Measurements from ENCODE around the gene MARCHF2. TPM values are rescaled to one million over a fixed set of nuclear protein-coding genes. Genes with fewer than 3 reads are reported as not detected.

Gene MARCHF2
- total RNA-seq, 1 experiment from 2014 or later: 27.5 TPM

DNA sequence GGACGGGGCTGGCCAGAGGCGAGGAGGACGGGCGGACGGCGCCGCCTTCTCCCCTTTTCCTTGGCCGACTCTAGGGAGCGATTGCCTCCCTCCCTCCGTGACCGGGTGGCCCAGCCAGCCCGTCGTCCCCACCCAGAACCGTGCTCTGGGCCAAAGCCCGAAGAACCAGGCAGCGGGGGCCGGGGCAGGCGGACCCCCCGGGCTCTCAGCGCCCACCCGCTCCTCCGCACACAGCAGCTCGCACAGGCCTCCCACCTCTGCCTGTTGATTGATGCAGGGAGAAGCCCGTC, 9.3 kb upstream of the MARCHF2 start:
- no peak overlapping the region for H2BK120ac ChIP-seq (ENCODE audit: low read depth, low read length, poor library complexity, severe bottlenecking)
- H3K4me1 Mint-ChIP-seq: no peaks in the 10 kb centered on the region
- H3K9me3 Mint-ChIP-seq: no peaks in the 10 kb centered on the region
- no peak overlapping the region for H2BK15ac ChIP-seq (ENCODE audit: low read depth, low read length)
- H2BK12ac ChIP-seq (ENCODE audit: insufficient read length, low read depth, low read length): no peak overlapping the region
- H3K4me1 ChIP-seq (ENCODE audit: insufficient read depth, low read length): no peaks in the 10 kb centered on the region
- H2AFZ ChIP-seq (ENCODE audit: low read length): no peak overlapping the region
- H3K23me2 ChIP-seq (ENCODE audit: insufficient read length, low read depth, low read length, poor library complexity, severe bottlenecking): no peaks in the 10 kb centered on the region
- no CpG with 5 or more reads among the region's 24 CpGs for WGBS (ENCODE audit: extremely low coverage, insufficient read length, low lambda C conversion rate)
- H3K79me1 ChIP-seq (ENCODE audit: insufficient read depth, low read depth, low read length, poor library complexity, severe bottlenecking): no peaks in the 10 kb centered on the region
- H3K4ac ChIP-seq (ENCODE audit: low read depth, low read length): no peak overlapping the region
- H3K36me3 Mint-ChIP-seq (ENCODE audit: insufficient read depth in 1 of 3, low read depth in 3 of 3): peaks cover 20 to 44% (median 43%) of the 10 kb centered on the region in 3 experiments
- no peak for TF ChIP-seq CTCF (conservative IDR thresholded peaks at IDR 0.05)
- H3K27me3 Mint-ChIP-seq (ENCODE audit: low read depth): no peaks in the 10 kb centered on the region; the same call in 1 of the 2 replicates
- no peak overlapping the region for H3K9ac ChIP-seq (ENCODE audit: extremely low read depth, insufficient read length, low read length)
- no peak overlapping the region for H3K56ac ChIP-seq (ENCODE audit: insufficient read length, low read depth, low read length)
- no peak overlapping the region for H2BK20ac ChIP-seq (ENCODE audit: low read depth, low read length, poor library complexity, severe bottlenecking)
- no peak overlapping the region for H3K18ac ChIP-seq (ENCODE audit: insufficient read length, low read depth, low read length)
- no peak overlapping the region for H3K27ac ChIP-seq (ENCODE audit: insufficient read length, low read depth, low read length)
- no peak overlapping the region for H3T11ph ChIP-seq (ENCODE audit: low read length)
- no peak overlapping the region for H3K23ac ChIP-seq (ENCODE audit: insufficient read length, low read depth, low read length)
- no peaks in the 10 kb centered on the region for H3K9me3 ChIP-seq (ENCODE audit: control insufficient read depth, low read depth, low read length)
- H3K4me2 ChIP-seq (ENCODE audit: insufficient read depth, insufficient read length, low read length): no peak overlapping the region
- no peak for DNase-seq
- no peak overlapping the region for H3K27ac Mint-ChIP-seq
- H4K8ac ChIP-seq (replicated peaks; ENCODE audit: insufficient read length, low read depth, low read length): no peak overlapping the region
- no peak overlapping the region for H4K5ac ChIP-seq (ENCODE audit: insufficient read length, low read depth, low read length)
- no peak overlapping the region for H2BK5ac ChIP-seq (ENCODE audit: insufficient read length, low read length)
- no peak overlapping the region for H3K4me3 Mint-ChIP-seq
- no peak overlapping the region for H4K91ac ChIP-seq (ENCODE audit: insufficient read length, low read depth, low read length)
- H3K79me2 ChIP-seq (ENCODE audit: insufficient read depth, low read length): peaks cover 3% of the 10 kb centered on the region; the same call in 1 of the 2 replicates
- H3K14ac ChIP-seq (ENCODE audit: insufficient read depth, low read length): no peak overlapping the region
- H2AK5ac ChIP-seq (ENCODE audit: insufficient read length, low read length): no peak overlapping the region
- H3K27me3 ChIP-seq (ENCODE audit: insufficient read depth, low read length): no peaks in the 10 kb centered on the region
- H4K20me1 ChIP-seq (ENCODE audit: control insufficient read depth, insufficient read depth, insufficient read length): no peaks in the 10 kb centered on the region

Data from H9 (cell line).